Breast epithelium (tissue), 4 donors: ENCODE measurements around the gene CASP8. TPM values are rescaled to one million over a fixed set of nuclear protein-coding genes. Genes with fewer than 3 reads are reported as not detected.

Experiments used
- DNase-seq, 2 donors: peaks; one replicate each; pipeline ENCODE4 v3.0.0-alpha.2; 2019; ENCODE audit warnings: low spot score in 2 of 2
- H3K27ac ChIP-seq, 2 donors: fragments of 200-600 bp; sonication (generic) in 1 of 2; one replicate each; pipeline ENCODE4 v1.5.1; 2016 to 2019; ENCODE audit warnings: mild to moderate bottlenecking in 1 of 2
- H3K27me3 ChIP-seq, 2 donors: fragments of 200-600 bp; sonication (generic) in 1 of 2; one replicate each; pipeline versions ENCODE4 v1.5.1 to v1.6.0; 2017 to 2019; ENCODE audit warnings: control low read depth in 1 of 2, mild to moderate bottlenecking in 1 of 2
- H3K36me3 ChIP-seq: fragments of 200-600 bp; one replicate; pipeline ENCODE4 v1.5.1; 2019
- H3K4me1 ChIP-seq, 2 donors: fragments of 200-600 bp; sonication (generic); one replicate each; pipeline ENCODE4 v1.5.1; 2016 to 2019; ENCODE audit warnings: control low read depth in 1 of 2
- H3K4me3 ChIP-seq, 3 donors: fragments of 200-600 bp; sonication (generic); 1 replicate in 2 of 3; 2 replicates in 1 of 3; pipeline ENCODE4 v1.5.1; 2016 to 2019; ENCODE audit warnings: mild to moderate bottlenecking in 3 of 3, moderate library complexity in 2 of 3
- H3K9me3 ChIP-seq, 2 donors: fragments of 200-600 bp; sonication (generic) in 1 of 2; one replicate each; pipeline ENCODE4 v1.5.1; 2016 to 2019; ENCODE audit warnings: control low read depth in 1 of 2
- POLR2A ChIP-seq: fragments of 450-650 bp; IDR thresholded peaks from one replicate; pipeline ENCODE4 v1.6.1; 2016; ENCODE audit warnings: antibody characterized with exemption, mild to moderate bottlenecking, moderate library complexity
- POLR2AphosphoS5 ChIP-seq, 3 donors: sonication (generic); formaldehyde crosslinking; IDR thresholded peaks; one replicate each; pipeline ENCODE4 v1.6.1; 2017; ENCODE audit warnings: antibody characterized with exemption in 3 of 3
- intact Hi-C: fragments of 100-400 bp; cut with DNase I; formaldehyde crosslinking; loops from one replicate; pipeline ENCODE4 v1.15.1; 2023; ENCODE audit warnings: low total_unique reads
- total RNA-seq, 3 donors: library from RNA; depleted of rRNA; stranded (reverse); fragments of >200 nt; gene quantifications; one replicate each; pipeline ENCODE4 v1.1.0, GENCODE V29; 2016
- TF ChIP-seq, protein P1 (sequence below), 3 donors: fragments of 450-650 bp; IDR thresholded peaks; one replicate each; pipeline ENCODE4 v1.5.1; 2016 to 2017; ENCODE audit warnings: antibody characterized with exemption in 3 of 3, mild to moderate bottlenecking in 3 of 3, moderate library complexity in 3 of 3

Gene CASP8
- total RNA-seq, 3 donors from 2014 or later: 18.2 to 28.8 (median 21.3) TPM

- H3K36me3 ChIP-seq: no peaks in the 10 kb centered on the region
- H3K4me3 ChIP-seq: no peak overlapping the region
- no peaks in the 10 kb centered on the region for H3K27me3 ChIP-seq
- TF ChIP-seq POLR2AphosphoS5 (IDR thresholded peaks at IDR 0.05) (no peak), POLR2A (no peak)
- TF ChIP-seq, protein P1, sequence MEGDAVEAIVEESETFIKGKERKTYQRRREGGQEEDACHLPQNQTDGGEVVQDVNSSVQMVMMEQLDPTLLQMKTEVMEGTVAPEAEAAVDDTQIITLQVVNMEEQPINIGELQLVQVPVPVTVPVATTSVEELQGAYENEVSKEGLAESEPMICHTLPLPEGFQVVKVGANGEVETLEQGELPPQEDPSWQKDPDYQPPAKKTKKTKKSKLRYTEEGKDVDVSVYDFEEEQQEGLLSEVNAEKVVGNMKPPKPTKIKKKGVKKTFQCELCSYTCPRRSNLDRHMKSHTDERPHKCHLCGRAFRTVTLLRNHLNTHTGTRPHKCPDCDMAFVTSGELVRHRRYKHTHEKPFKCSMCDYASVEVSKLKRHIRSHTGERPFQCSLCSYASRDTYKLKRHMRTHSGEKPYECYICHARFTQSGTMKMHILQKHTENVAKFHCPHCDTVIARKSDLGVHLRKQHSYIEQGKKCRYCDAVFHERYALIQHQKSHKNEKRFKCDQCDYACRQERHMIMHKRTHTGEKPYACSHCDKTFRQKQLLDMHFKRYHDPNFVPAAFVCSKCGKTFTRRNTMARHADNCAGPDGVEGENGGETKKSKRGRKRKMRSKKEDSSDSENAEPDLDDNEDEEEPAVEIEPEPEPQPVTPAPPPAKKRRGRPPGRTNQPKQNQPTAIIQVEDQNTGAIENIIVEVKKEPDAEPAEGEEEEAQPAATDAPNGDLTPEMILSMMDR (IDR thresholded peaks at IDR 0.05): no peak
- no peaks in the 10 kb centered on the region for H3K4me1 ChIP-seq
- no peak for DNase-seq
- intact Hi-C loops: no loop called here
- no peak overlapping the region for H3K27ac ChIP-seq
- H3K9me3 ChIP-seq: peaks cover 20 to 33% of the 10 kb centered on the region in 2 donors
Measured at GRCh38 chr2:201320701-201321100, 60.4 kb downstream of the CASP8 start.

DNA sequence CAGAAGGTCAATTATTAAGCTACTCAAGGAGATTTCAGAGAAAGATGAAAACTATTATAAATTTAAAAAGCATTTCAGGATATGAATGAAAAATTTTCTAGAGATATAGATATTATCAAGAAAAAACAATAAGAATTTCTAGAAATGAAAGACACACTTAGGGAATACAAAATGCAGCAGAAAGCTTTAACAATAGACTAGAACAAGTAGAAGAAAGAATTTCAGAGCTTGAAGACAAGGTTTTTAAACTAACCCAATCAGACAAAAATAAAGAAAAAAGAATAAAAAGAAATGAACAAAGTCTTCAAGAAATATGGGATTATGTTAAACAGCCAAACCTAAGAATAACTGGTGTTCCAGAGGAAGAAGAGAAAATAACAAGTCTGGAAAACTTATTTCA, 62.4 kb downstream of the CASP8 start:
- Histone ChIP-seq H3K27me3 (no peaks in the 10 kb centered on the region), H3K36me3 (no peaks in the 10 kb centered on the region), H3K4me1 (no peaks in the 10 kb centered on the region), H3K4me3 (no peak overlapping the region), H3K9me3 (peaks cover 27 to 47% of the 10 kb centered on the region in 2 donors), H3K27ac (no peak overlapping the region)
- DNase-seq: no peak
- no peak for TF ChIP-seq POLR2AphosphoS5 (IDR thresholded peaks at IDR 0.05)
- no peak for TF ChIP-seq POLR2A
- TF ChIP-seq, protein P1 (IDR thresholded peaks at IDR 0.05): no peak
- intact Hi-C loops: no loop called here

DNA sequence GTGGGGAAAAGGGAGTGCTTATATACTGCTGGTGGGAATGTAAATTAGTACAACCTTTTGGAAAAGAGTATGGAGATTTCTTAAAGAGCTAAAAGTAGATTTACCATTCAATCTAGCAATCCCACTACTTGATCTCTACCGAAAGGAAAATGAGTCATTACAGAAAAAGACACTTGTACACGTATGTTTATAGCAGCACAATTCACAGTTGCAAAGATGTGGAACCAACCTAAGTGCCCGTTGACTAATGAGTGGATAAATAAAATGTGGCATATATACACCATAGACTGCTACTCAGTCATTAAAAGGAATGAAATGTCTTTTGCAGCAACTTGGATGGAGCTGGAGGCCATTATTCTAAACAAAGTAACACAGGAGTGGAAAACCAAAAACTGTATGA, 67.3 kb downstream of the CASP8 start:
- Histone ChIP-seq H3K4me1 (no peaks in the 10 kb centered on the region), H3K27me3 (no peaks in the 10 kb centered on the region), H3K27ac (no peak overlapping the region), H3K9me3 (peaks cover 17 to 41% of the 10 kb centered on the region in 2 donors), H3K36me3 (no peaks in the 10 kb centered on the region), H3K4me3 (no peak overlapping the region)
- TF ChIP-seq POLR2AphosphoS5 (IDR thresholded peaks at IDR 0.05): no peak
- TF ChIP-seq POLR2A: no peak
- TF ChIP-seq, protein P1 (IDR thresholded peaks at IDR 0.05): no peak
- no peak for DNase-seq
- intact Hi-C loops: no loop called here

GRCh38 chr2:201329409-201329808, 69.1 kb downstream of the CASP8 start:
- Histone ChIP-seq H3K27ac (no peak overlapping the region), H3K4me1 (no peaks in the 10 kb centered on the region), H3K4me3 (no peak overlapping the region), H3K27me3 (no peaks in the 10 kb centered on the region), H3K36me3 (no peaks in the 10 kb centered on the region), H3K9me3 (peaks cover 10 to 24% of the 10 kb centered on the region in 2 donors)
- intact Hi-C loops: no loop called here
- TF ChIP-seq POLR2A (no peak), POLR2AphosphoS5 (IDR thresholded peaks at IDR 0.05) (no peak)
- TF ChIP-seq, protein P1 (IDR thresholded peaks at IDR 0.05): no peak
- no peak for DNase-seq

Other genes starting within 250 kb of the CASP8 start
- 10 to 100 TPM; 16.4 to 38.7 (median 24.1) TPM for gene HYCC2, start 188.9 kb upstream of the CASP8 start, total RNA-seq
- 10 to 100 TPM; 40.8 to 51.5 (median 41.4) TPM for gene NDUFB3, start 188.5 kb upstream of the CASP8 start, total RNA-seq
- gene CFLAR, start 144.4 kb upstream of the CASP8 start, total RNA-seq: 100 to 1,000 TPM; 180 to 322 (median 207) TPM
- gene CASP10, start 77.4 kb upstream of the CASP8 start, total RNA-seq: 10 to 100 TPM in 1 of 3 donors, 1 to 10 TPM in 2; 5.7 to 13.1 (median 9.6) TPM
- gene FLACC1, start 96.8 kb downstream of the CASP8 start, total RNA-seq: 1 to 10 TPM; 1.2 to 2.9 (median 1.6) TPM
- 10 to 100 TPM; 35.4 to 62.2 (median 50.1) TPM for gene TRAK2, start 190.9 kb downstream of the CASP8 start, total RNA-seq
- gene STRADB, start 191.2 kb downstream of the CASP8 start, total RNA-seq: 10 to 100 TPM; 20.3 to 30.0 (median 27.7) TPM